NCI-H460 (cell line): Measurements from ENCODE around the gene PDE11A. TPM values are rescaled to one million over a fixed set of nuclear protein-coding genes. Genes with fewer than 3 reads are reported as not detected.

Experiments
- DNase-seq: peaks from one replicate; pipeline ENCODE4 v3.0.0-alpha.2; 2016; ENCODE audit warnings: low read depth; ENCODE audit errors: extremely low read depth
- total RNA-seq: library from RNA; depleted of rRNA; stranded (reverse); fragments of >200 nt; shearing (Covaris generic); gene quantifications from 2 replicates; pipeline ENCODE4 v1.2.3, GENCODE V29; 2014

PDE11A gene
- total RNA-seq, 1 experiment from 2014 or later: 0.07 TPM

DNA sequence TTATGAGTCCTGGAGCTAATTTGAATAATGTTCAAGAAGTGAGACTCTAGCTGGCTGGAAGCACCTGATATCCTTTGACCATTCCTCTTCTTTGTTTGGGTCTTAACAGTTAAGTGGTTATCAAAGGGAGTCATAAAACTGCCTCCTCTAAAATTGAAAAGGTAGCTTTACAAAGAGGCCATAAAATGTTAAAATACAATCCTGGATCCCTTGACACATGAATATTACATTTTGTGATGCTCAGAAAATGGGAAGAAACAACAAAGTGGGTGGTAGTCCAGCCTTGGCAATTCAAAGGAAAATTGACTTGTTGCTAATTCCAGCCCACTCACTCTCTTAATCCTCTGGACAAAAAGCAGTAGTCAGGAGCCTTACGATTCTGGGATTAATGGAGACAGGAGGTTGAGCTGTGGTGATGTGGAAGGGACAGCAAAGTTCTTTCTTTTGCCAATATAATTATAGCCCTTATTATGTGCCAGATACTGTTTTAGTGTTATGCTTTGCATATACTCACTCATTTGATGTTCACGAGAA lies 339.2 kb downstream of the PDE11A start:
- DNase-seq: no peak

DNA sequence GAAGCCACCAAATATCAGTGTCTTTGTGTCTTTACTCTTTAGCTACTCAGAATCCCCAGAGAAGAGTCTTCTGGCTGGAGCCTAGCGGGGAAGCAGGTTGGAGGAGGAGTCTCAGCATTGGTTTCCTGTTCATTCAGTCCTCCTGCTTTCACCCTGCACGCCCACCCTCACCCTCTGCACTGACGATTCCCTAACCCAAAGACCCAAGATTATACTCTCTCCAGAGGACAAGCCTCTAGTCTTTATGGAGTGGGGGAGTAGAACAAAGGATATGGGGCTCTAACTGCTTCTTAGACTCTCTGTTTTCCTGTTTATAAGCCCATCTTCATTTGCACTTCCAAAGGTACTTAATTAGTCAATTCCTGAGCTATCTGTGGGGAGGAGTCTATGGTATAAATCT lies 341.2 kb downstream of the PDE11A start:
- DNase-seq: no peak

DNA sequence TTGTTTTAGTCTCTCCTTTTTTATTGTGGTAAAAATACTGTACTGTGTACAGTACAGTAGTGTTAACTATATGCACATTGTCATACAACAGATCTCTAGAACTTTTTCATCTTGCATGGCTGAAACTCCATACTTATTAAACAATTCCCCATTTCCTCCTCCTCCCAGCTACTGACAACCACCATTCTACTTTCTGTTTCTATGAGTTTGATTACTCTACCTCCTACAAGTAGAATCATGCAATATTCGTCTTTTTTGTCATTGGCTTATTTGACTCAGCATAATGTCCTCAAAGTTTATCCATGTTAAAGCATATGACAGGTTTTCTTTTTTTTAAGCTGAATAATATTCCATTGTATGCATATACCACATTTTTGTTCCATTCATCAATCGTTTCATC lies 341.8 kb downstream of the PDE11A start:
- no peak for DNase-seq

DNA sequence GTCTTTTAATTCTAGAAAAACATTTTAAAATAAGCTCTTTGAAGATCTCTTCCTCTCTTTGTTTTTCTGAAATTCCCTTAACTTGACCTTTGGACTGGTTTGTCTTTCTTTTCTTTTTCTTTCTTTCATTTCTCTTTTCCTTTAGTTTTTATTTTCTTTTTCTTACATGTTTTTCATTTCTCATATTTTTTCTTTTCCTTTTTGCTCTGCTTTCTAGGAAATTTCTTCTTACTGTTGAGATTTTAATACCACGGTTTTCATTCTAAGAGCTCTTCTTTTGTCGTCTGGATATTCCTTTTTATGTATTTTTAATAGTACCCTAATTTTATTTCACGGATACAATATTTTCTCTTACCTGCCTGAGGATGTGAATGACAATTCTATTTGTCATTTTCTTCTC lies 342.2 kb downstream of the PDE11A start:
- DNase-seq: no peak

DNA sequence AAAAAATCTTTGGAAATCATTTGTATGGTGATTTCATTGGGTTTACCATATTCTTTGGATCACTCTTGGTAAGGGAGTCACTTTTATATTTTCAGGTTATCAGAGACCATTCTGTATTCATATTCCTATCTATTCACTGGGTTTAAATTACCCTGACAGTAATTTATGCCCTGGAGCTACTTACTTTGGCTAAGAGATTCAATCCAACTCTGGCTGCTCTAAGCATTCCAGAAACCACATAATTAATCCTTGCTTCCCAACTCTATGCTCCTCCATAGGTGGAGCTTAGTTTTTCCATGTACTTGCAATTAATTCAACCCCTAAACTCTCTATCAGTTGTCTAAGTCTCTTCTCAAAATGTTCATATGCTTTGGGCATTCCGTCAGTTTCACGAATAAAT lies 343.7 kb downstream of the PDE11A start:
- no peak for DNase-seq

DNA sequence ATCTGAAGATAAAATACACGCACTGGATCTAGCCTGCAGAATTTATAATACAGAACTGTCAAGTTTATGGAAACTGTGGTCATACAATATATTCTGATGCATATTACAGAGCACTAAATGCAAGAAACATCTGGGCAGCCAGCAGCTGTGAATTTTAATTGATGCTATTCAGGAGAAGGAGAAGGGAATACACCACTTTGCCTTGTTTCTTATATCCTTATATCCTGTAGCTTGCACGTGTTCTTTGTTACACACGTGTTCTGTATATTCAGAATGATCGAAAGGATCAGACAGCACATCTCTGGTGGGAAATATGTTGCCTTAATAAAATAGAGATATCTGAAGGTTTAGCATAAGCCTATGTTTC lies 344.2 kb downstream of the PDE11A start:
- no peak for DNase-seq

DNA sequence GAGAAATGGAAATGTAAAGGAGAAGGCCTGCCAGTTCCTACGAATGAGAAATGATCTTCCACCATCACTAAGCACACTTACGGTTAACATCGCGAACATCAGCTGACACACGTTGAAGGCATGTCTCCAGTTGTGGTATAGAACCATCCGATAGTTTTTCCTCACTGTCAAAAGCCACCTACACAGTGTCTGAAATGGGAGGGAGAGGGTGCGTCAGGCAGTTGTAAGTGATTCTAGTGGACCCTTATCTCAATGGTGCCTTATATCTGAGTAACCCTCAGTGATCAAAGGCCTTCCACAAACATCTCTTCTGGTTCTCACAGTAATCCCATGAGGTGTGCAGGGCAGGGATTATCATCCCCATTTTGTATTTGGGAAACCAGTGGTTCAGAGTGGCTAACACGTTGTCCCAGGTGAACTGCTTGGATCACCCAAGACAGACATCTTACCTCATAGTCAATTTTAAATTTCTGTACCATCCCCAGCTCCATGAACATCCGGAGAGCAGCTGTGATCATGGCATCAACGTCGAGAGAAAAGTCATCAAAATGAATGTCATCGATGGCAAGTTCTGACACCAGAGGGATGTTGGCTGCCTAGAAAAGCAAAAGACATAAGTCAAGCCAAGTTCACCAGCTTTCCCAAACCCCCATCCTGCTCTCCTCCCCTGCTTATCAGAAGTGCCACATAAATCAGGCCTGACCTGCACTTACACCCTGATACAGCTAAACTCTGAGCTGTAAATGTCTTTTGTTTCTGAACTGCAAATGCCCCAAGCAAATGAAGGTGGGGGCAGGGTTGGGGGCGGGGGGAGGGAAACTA lies 344.8 kb downstream of the PDE11A start:
- DNase-seq: no peak

DNA sequence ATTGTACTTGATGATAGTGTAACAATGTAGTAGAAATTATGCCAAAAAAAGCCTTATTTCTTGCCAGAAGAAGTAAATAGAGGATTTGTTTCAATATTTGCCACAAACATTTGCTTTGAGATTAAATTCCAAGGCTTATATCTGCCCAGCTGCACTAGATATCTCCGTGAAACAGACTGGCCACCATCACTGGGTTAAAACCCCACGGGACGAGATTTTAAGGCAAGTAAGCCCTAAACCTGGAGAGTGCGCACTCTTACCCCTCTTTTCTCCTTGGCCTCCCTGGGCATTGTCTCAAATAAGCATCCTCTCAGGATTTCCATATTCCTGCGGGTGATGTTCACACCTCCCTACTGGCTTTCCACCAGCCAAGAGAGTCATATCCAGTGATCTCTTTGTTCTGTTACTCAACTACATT lies 345.6 kb downstream of the PDE11A start:
- no peak for DNase-seq

DNA sequence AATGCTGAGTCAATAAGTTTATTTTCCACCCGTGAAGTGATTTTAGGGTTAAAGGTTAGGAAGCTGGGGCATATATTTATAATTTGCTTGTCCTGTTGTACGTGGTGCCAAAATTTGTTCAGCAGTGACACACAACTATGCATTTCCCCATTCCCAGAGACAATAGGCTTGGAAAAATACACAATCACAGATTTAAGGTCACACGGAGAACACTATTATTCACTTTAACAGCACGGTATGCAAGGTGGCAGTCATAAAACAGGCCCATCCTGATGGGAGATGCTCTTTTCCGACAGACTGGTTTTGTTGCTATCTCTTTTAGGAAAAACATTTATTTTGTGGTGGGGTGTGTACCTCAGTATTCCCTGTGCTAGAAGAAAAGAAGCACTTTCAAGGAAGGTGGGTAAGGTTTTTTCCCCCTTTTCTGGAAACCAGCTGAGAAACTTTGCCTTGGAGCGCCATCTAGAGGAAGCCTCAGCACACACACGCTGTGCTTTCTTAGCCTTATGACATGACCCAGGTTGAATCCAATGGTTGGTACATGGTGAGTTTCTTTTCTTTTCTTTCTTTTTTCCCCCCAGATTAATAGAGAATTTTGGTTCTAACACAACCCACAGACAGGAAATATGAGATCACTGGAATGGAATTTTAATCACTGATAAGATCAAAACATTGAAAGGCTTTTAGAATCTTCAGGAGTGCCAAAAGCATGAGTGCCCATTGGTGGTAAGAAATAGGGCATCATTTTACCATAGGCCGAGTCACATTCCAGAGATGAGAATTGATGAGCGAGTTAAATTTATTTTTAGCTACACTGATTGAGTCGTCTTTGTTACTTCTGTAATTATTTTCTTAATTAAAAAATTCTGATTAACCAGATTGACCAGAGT lies 347.9 kb downstream of the PDE11A start:
- peak; percentile 48 for DNase-seq

DNA sequence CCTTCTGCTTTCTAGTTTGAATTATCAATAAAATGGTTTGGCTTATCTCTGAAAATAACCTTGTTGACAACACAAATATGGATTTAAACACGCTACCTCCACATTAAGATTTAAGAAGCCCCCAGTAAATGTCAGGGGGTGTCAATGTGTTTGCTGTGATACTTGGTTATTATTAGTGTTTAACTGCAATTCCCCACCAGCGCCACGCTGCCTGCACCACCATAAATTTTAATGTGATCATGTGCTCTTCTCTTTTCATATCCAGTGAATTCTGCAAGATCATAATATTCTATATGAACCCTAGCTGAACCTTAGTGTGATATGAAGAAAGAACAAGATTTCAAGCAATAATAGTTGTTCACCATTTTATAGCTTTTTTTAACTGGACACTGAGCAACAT lies 349.3 kb downstream of the PDE11A start:
- DNase-seq: no peak

DNA sequence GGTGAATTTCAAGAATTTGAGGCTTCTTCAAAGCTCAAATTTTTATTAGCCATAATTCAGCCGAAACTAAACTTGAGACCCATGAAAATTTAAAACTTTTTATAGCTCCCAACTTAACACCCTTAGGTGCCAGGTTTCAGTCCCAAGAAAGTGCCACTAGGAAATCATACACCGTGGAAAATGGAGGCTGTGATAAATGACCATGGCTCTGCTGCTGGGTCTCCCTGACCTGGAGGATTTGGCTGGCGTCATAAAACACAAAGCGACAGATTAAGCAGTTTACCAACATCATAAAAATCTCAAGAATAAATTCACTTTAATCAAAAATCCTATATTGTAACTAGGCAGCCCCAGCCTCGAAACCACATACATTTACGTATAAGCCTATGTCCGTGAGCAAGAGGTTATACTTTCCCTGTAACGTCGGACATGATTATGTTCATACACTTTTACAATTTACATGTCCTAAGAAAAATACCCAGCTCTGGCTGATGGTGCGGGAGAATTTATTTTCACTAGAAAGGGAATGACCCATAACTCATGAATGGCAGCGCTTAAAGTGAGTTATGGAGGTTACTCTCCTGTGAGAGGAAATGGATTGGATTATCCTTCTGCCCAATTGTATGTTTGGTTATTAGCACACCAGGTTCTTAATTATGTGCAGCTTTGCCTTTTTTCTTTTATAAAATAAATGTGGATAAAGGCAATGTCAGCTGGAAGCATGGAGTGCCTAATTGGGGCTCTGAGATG lies 350.6 kb downstream of the PDE11A start:
- no peak for DNase-seq

DNA sequence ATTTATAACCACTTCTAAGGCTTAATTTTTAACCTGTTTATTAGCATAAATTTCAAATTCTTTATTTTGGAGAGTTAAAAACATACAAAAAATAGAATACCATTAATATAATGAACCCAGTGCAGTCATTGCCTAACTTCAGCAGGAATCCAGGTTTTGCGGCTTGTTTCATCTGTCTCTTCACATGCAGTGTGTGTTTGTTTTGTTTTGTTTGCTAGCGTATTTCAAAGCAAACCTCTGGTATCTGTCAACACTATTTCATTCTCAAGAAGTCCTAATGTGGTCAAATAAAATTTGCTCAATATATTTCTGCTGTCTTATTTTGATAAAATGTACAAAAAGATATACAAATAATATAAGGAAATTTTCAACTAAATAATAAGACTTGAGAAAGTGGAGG lies 351.5 kb downstream of the PDE11A start:
- no peak for DNase-seq

DNA sequence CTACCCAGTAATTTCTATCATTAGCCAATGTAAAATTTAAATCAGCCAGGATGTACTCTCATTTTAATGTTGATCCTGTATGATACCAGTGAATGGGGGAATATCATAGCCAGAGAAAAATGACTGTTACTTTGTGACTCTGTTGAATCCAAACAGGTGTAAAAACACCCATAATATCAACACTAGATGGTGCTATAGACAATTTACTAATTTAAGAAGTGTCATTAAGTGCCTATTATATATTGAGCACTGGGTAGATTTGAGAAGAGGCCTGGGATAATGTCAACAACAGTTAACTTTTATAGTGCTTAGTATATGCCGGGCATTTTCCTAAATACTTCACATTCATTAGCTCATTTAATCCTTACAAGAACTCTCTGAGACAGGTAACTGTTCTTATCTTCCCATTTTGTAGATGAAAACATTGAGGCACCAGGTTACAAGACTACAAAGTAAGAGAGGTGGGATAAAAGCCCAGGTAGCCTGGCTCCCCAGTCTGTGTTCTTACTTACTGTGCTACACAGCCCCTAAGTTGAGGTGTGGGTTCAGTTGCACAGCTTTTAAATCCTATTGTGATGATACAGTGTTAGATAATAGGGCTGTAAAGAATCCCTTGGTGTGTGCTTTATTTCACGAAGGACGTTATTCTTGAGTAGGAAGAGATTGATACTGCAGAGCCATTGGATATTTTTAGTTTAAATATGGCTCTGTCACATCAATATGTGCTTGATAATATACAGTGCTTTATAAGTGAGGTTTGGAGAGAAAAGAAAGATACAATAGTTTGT lies 354.6 kb downstream of the PDE11A start:
- DNase-seq: no peak

DNA sequence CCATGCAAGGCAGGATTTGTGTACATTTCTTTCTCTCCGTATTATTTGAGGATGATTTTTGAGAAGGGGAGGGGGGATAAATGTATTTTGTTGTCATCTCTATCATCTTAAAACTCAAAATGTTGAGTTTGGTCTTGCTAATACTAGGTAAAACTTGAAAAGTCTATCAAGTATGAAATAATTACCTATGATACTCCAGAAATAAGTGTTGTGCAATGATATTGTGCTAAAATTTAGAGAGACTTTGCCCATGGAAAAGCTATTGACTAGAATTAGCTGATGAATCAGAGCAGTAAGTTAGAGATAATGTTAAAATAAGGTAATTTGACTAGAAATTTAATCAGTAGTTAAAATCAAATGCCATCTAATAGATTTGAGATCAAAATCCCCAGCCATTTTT lies 356.1 kb downstream of the PDE11A start:
- DNase-seq: no peak

DNA sequence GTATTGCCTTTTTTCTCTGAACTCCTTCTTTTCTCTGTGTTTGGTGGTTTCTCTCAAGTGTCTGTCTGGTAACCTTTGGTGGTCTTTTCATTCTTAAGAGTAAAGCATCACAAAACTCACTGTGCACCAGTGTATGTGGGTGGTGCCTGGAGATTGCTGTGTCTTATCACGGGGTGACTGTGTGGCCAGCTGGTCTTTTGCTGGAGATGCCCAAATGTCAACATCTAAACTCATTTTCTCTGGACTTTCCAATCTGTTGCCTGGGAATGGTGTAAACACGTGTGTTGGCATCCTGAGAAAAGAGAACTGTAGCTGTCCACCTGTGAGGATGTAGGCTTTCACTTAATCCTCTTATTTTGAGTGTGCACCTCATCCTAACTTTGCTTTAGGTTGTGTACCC lies 356.8 kb downstream of the PDE11A start:
- no peak for DNase-seq

DNA sequence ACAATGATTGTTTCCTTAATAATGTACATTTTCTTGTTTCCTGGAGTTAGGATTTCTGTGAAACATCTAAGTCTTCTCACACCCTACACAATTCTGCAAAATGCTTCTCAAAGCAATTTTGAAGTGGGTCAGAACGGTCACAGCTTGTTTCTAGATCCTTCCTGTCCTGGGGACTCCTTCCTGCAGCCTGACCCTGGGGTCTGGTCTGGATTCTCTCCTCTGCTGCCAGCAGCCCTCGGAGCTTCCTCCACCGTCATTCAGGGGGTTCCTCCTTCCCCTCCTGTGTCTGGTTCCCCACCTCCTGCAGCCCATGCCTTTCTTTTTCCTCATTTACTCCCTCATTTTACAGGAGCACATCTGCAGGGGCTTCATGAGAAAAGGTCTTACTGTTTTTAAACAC lies 357.9 kb downstream of the PDE11A start:
- DNase-seq: no peak

DNA sequence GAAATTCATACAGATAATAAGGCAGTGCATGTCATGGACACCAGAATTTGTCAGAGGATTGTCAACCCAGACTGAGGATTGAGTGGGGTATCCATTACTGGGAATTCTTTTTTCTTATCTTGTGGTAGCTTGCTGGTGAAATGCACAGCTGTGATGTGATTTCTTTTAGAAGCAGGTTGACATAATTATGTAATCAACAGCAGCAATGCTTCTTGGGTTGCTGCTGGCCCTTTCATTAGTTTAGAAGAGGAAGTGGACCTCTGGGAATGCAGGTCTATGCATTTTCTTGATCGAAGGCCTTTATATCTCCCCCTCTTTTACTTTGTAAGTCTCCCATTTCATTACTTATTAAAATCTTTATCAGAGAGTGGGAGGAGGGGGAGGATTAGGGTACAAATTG lies 360.1 kb downstream of the PDE11A start:
- DNase-seq: no peak

DNA sequence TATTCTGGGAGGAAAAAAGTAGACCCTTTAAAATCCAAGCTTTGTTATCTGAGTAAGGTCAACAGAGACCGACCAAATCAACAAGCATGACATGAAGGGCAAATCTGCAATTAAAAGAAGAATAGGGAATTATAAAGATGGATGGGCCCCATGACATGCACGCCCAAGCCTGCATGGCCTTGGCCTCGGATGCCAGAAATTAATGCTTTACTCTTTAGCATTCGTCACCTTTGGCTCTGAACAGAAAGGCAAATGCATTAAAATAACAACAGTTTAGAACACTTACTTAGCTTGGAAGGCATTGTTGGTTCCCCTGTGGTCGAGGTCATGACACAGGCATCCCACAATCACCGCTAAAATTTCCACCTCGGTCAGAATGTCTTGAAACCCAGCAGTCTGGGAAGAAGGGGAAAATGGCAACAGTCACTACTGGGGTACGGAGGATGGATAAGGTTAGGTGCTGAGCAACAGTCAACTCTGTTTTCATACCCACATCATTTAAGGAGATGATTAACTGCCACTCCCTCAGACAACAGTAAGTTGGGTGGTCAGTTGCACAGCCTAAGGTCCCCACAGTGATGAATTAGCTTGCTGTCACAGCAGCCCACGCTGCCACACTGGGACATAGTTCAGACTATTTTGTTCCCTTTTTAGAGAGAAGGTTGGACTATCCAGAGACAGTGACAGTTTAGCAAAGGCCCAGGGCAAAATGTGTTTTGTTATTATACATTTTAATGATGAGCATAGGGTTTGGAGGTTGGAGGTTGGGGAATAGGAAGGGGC lies 360.9 kb downstream of the PDE11A start:
- DNase-seq: no peak

DNA sequence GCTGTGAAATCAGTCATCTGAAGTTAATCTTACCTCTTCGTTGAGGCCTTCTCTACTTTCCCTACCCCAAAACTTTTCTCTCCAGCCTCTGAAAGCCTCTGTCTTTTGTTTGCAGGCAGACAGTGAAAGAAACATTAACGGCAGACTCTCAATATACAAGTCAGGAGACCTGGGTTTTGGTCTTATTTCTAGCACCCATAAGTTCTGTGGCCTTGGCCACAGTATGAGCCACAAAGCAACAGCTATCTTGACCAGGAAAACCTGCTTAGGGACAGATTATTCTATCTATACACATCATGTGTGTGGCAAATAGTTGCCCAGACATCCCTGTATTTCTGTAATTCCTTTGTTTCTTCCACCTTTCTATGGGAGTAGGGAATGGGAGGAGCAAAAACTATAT lies 361.7 kb downstream of the PDE11A start:
- DNase-seq: no peak
